Measurements from ENCODE around the gene BORCS6.

GRCh38 chr17:8173871-8174322 lies 16.1 kb downstream of the BORCS6 start:
- TF ChIP-seq POLR2A (IDR thresholded peaks at IDR 0.05; ENCODE audit: low read length): no peak
- TF ChIP-seq GATA1 (IDR thresholded peaks at IDR 0.05; ENCODE audit: low read depth, low read length): no peak

All from erythroblast (primary cell).